Measurements from ENCODE around the gene TUBA1B. TPM values are rescaled to one million over a fixed set of nuclear protein-coding genes. Genes with fewer than 3 reads are reported as not detected.

The TUBA1B gene
- total RNA-seq, 1 experiment from 2014 or later, result 3,645 TPM

DNA sequence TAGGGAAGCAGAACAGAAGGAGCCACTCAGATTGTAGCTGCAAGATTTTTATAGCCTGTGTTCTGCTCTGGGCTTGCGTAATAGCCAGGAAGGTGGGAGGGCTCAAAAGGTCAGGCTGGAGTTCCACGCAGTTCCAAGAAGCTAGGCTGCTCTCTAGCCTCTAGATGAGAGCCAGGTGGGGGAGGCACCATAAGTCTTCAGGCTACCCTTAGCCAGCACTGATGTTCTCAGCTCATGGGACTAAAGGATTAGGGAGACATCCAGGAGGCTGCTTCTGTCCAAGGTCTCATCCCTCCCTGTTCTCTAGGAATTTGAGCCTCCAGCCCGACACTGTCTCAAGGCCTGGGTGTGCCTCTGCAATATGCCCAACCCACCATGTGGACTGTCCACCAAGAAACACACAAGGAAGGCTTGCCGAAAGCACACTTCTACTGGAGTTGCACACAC is 22.2 kb downstream of the TUBA1B start:
- peak overlapping the region; percentile 95 for H3K4me3 ChIP-seq (ENCODE audit: low read depth, low read length, poor library complexity, severe bottlenecking)
- intact Hi-C loops (cut with micrococcal nuclease; ENCODE audit: unreplicated experiment), result no loop called here

GRCh38 chr12:49105504-49106084 is 25.6 kb downstream of the TUBA1B start:
- Histone ChIP-seq H3K9me3 (ENCODE audit: low read depth, low read length, poor library complexity, severe bottlenecking) (no peaks in the 10 kb centered on the region), H3K4me3 (ENCODE audit: low read depth, low read length, poor library complexity, severe bottlenecking) (no peak overlapping the region), H3K27ac (ENCODE audit: low read depth, low read length, poor library complexity, severe bottlenecking) (no peak overlapping the region), H3K4me1 (ENCODE audit: insufficient read depth, low read length, poor library complexity, severe bottlenecking) (peaks cover 8% of the 10 kb centered on the region), H3K27me3 (replicated peaks; ENCODE audit: insufficient read depth, low read depth, low read length, poor library complexity) (no peaks in the 10 kb centered on the region), H3K36me3 (ENCODE audit: insufficient read depth, low read length, poor library complexity, severe bottlenecking) (peaks cover 33% of the 10 kb centered on the region)
- ChIA-PET POLR2A (ENCODE audit: low non-redundant PET) (no interaction called here), CTCF (no interaction called here)
- TF ChIP-seq EZH2 (IDR thresholded peaks at IDR 0.05; ENCODE audit: borderline replicate concordance, low read depth, low read length, poor library complexity, severe bottlenecking), result no peak
- TF ChIP-seq, protein P1, sequence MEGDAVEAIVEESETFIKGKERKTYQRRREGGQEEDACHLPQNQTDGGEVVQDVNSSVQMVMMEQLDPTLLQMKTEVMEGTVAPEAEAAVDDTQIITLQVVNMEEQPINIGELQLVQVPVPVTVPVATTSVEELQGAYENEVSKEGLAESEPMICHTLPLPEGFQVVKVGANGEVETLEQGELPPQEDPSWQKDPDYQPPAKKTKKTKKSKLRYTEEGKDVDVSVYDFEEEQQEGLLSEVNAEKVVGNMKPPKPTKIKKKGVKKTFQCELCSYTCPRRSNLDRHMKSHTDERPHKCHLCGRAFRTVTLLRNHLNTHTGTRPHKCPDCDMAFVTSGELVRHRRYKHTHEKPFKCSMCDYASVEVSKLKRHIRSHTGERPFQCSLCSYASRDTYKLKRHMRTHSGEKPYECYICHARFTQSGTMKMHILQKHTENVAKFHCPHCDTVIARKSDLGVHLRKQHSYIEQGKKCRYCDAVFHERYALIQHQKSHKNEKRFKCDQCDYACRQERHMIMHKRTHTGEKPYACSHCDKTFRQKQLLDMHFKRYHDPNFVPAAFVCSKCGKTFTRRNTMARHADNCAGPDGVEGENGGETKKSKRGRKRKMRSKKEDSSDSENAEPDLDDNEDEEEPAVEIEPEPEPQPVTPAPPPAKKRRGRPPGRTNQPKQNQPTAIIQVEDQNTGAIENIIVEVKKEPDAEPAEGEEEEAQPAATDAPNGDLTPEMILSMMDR (conservative IDR thresholded peaks at IDR 0.05; ENCODE audit: low read depth, low read length), result no peak
- no peak for DNase-seq (ENCODE audit: low spot score)
- intact Hi-C loops (cut with micrococcal nuclease; ENCODE audit: unreplicated experiment), result no loop called here
- no TSS peak for BruUV-seq (replicated peaks)

More for the DNA sequence above, 22.2 kb downstream of the TUBA1B start:
- H3K9me3 ChIP-seq (ENCODE audit: low read depth, low read length, poor library complexity, severe bottlenecking), result no peaks in the 10 kb centered on the region
- no peaks in the 10 kb centered on the region for H3K27me3 ChIP-seq (replicated peaks; ENCODE audit: insufficient read depth, low read depth, low read length, poor library complexity)
- peak overlapping the region; percentile 27 for H3K27ac ChIP-seq (ENCODE audit: low read depth, low read length, poor library complexity, severe bottlenecking)
- no TSS peak for BruUV-seq (replicated peaks)
- H3K4me1 ChIP-seq (ENCODE audit: insufficient read depth, low read length, poor library complexity, severe bottlenecking), result peaks cover 8% of the 10 kb centered on the region
- ChIA-PET POLR2A (ENCODE audit: low non-redundant PET) (interaction anchor here (0.5 kb wide), 1 partner anchor 652 kb away, joined by 8 read pairs; no protein-coding TSS in a partner anchor), CTCF (interaction anchor here (1.0 to 3.2 kb wide), 2 partner anchors 11 to 12 kb away, joined by 3 to 19 read pairs; no protein-coding TSS in a partner anchor)
- peaks cover 7% of the 10 kb centered on the region for H3K36me3 ChIP-seq (ENCODE audit: insufficient read depth, low read length, poor library complexity, severe bottlenecking)
- DNase-seq (ENCODE audit: low spot score), result no peak
- TF ChIP-seq EZH2 (IDR thresholded peaks at IDR 0.05; ENCODE audit: borderline replicate concordance, low read depth, low read length, poor library complexity, severe bottlenecking), result no peak
- TF ChIP-seq, protein P1 (conservative IDR thresholded peaks at IDR 0.05; ENCODE audit: low read depth, low read length), result no peak

GRCh38 chr12:49104822-49105221 is 26.4 kb downstream of the TUBA1B start:
- TF ChIP-seq, protein P1 (conservative IDR thresholded peaks at IDR 0.05; ENCODE audit: low read depth, low read length), result no peak
- TF ChIP-seq EZH2 (IDR thresholded peaks at IDR 0.05; ENCODE audit: borderline replicate concordance, low read depth, low read length, poor library complexity, severe bottlenecking), result no peak
- no peaks in the 10 kb centered on the region for H3K9me3 ChIP-seq (ENCODE audit: low read depth, low read length, poor library complexity, severe bottlenecking)
- no peak for DNase-seq (ENCODE audit: low spot score)
- H3K4me1 ChIP-seq (ENCODE audit: insufficient read depth, low read length, poor library complexity, severe bottlenecking), result peaks cover 8% of the 10 kb centered on the region
- ChIA-PET CTCF (interaction anchor here (0.7 kb wide), 1 partner anchor 13 kb away, joined by 3 read pairs; no protein-coding TSS in a partner anchor), POLR2A (ENCODE audit: low non-redundant PET) (no interaction called here)
- no peak overlapping the region for H3K27ac ChIP-seq (ENCODE audit: low read depth, low read length, poor library complexity, severe bottlenecking)
- H3K36me3 ChIP-seq (ENCODE audit: insufficient read depth, low read length, poor library complexity, severe bottlenecking), result peaks cover 37% of the 10 kb centered on the region
- intact Hi-C loops (cut with micrococcal nuclease; ENCODE audit: unreplicated experiment), result no loop called here
- H3K4me3 ChIP-seq (ENCODE audit: low read depth, low read length, poor library complexity, severe bottlenecking), result no peak overlapping the region
- H3K27me3 ChIP-seq (replicated peaks; ENCODE audit: insufficient read depth, low read depth, low read length, poor library complexity), result no peaks in the 10 kb centered on the region
- no TSS peak for BruUV-seq (replicated peaks)
